ENCODE data around the gene AQP11.
A peak's percentile ranks its signal among the peaks of the same experiment; 100 is the strongest.
"Not testable (repeated sequence)": the region's sequence is repeated elsewhere in the genome, so short reads cannot be mapped to it uniquely, and the experiment has no call there.

Gene AQP11

DNA sequence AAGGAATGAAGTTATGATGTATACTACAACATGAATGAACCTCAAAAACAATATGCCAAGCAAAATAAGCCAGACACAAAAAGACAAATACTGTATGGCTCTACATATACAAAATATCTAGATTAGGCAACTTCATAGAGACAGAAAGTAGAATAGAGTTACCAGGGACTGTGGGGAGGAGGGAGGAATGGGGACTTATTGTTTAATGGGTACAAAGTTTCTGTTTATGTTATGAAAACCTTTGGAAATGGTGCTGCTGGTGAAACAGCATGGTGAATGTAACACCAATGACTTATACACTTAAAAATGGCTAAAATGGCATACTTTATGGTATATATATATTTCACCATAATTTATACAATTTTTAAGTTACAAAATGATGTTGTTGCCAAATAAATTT lies 4.1 kb downstream of the AQP11 start:
- no peak for DNase-seq

DNA sequence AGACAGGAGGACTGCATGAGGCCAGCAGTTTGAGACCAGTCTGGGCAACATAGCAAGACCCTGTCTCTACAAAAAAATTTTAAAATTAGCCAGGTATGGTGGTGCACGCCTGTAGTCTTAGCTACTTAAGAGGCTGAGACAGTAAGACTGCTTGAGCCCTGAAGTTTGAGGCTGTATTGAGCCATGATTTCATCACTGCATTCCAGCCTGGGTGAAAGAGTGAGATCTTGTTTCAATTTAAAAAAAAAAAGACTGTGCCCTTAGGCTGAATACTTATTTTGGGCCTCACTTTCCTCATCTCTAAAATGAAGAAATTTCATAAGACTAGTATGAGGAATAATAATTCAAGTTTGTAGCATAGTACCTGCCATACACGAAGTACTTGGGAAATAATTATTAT lies 6.9 kb downstream of the AQP11 start:
- DNase-seq, result peak; percentile 70

DNA sequence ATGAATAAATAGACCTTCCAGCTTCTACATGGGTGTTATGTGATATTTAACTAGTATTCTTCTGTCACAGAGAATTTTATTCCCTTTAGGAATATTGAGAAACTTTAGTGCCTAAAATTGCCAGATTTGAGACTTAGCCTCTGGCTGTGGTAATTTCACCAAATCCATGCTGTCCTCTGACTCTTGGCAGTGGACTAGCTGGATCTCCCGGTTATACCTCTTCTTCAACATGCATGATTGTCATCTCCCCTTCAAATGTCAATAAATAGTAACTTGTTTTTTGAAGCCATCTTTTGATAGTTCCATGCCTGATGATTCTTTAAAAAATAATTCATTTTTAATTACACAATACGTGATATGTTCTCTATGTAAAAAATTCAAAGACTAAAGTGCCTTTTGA lies 8.4 kb downstream of the AQP11 start:
- DNase-seq, result no peak

GRCh38 chr11:77602381-77603088 lies 12.8 kb downstream of the AQP11 start:
- peak; percentile 89 for DNase-seq

DNA sequence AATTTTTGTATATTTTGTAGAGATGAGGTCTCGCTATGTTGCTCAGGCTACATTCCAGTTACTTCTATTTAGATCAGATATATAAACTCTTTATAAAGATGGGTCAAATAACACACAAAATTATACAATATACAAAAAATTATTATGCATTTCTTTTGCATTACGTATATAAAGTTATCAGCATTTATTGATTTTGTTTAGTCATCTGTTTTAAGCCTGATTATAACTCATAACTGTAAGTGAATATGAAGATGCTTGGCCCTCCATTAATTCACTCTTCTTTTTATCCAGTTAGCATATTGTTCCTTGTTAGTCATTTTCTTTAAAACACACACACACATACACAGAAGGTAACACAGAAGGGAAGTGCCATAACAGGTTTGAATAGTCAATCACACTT lies 14.5 kb downstream of the AQP11 start:
- DNase-seq, result no peak

GRCh38 chr11:77609234-77609633 lies 19.5 kb downstream of the AQP11 start:
- no peak for DNase-seq

- DNase-seq, result no peak
Measured at GRCh38 chr11:77611921-77612320, 22.2 kb downstream of the AQP11 start.

DNA sequence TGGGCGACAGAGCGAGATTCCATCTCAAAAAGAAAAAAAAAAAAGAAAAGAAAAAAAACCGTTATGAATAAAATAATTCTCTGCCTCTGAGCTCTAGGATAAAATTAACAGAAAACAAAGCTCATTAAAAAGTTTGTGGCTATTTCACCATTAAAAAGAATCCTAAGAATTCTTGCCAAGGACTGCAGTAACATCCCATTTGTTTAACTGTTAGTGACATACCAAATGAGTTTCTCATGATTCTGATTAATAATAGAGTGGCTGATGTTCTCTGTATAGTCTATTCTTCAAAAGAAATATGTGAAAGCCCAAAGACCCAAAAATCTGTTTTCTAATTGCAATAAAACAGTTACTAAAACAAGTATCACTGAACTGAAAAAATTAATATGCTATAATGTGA lies 28.1 kb downstream of the AQP11 start:
- peak; percentile 39 for DNase-seq

- peak; percentile 46 for DNase-seq
Measured at GRCh38 chr11:77619576-77620198, 29.9 kb downstream of the AQP11 start.

- DNase-seq, result peak; percentile 13
Measured at GRCh38 chr11:77630157-77630710, 40.5 kb downstream of the AQP11 start.

GRCh38 chr11:77633926-77634325 lies 44.2 kb downstream of the AQP11 start:
- not testable (repeated sequence) for DNase-seq

DNA sequence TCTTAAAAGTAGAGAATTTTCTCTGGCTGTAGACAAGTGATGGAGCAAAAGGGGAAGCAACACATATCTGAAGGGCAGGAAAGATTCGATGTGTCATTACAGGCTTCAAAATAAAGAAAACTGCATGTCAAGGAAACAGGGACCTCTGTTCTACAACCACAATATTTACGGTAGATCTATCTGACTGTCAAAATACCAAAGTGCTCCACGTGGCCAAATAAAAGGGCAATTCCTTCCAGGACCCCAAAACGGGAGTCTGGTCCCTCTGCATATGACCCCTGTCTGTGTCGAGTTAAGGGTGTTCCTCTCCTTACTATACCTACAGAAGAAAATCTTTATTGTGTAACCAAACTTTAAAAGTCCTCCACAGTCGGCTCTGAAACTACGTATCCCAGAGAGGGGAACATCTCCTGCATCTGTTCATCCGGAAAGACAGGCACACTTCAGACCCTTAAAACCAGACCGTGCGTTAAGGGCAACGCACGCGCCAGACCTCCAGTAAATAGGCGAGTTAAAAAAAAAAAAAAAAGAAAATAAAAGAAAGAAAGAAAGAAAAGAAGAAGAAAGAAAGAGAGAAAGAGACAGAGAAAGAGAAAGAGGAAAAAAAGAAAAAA lies 47.1 kb downstream of the AQP11 start:
- no peak for DNase-seq

- peak; percentile 90 for DNase-seq
Measured at GRCh38 chr11:77637345-77638165, 47.8 kb downstream of the AQP11 start, which contains the start of gene CLNS1A. CLNS1A (minus strand) TSS chr11:77637794; CDS start chr11:77637714, 80 bp downstream.

DNA sequence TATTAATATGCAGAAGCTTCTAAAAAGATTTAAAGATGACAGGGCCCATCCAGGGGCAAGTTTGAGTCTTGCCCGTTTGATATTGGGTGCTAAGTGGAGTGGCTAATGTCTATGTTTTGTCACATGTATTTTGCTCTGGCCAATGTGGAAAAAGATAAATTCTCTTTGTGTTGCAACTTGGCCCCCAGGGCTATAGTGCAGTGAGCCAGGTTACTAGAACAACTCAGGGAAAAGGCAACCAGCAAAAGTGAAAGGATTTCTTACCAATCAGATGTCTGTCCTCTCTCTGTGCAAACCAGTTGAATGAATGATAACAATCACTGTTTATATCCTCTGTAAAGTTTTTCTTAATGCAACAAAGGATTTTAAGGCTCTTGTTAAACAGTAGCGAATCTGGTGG lies 52.5 kb downstream of the AQP11 start:
- DNase-seq, result no peak

- no peak for DNase-seq
Measured at GRCh38 chr11:77644887-77645286, 55.1 kb downstream of the AQP11 start.

- peak; percentile 22 for DNase-seq
Measured at GRCh38 chr11:77647654-77648305, 58.0 kb downstream of the AQP11 start.

DNA sequence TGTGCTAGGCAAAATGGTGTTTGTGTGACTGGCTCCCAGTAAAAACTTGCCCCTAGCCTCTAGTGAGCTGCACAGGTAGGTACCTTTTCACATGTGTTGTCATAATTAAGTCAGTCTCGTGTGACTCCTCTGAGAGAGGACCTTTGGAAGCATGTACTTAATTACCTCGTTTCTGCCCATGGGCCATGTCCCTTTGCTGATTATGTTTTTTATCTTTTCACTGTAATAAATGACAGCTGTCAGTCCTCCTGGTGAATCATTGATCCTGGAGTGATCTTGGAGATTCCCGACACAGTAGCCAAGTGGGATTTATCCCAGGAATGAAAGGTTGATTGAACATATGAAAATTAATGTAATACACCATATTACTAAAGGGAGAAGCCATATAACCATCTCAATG lies 60.4 kb downstream of the AQP11 start:
- DNase-seq, result no peak

- peak; percentile 37 for DNase-seq
Measured at GRCh38 chr11:77654770-77655434, 65.1 kb downstream of the AQP11 start.

DNA sequence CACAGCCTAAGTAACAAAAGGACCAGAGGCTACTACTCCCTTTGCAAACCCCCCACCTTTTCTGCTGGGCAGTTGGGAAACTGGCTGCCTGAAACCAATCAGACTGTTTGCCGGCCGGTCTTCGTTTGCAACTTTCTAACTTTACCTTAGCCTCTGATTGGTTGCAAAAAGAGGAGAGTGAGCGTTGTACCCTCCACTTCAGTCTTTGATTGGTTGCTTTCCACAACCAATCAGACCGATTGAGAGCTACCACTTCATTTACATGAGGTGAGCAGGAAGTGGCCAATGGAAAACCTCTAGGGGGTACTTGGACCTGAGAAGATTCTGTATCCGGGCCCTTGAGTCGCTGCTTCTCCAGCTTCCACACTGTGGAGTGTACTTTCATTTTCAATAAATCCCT lies 66.6 kb downstream of the AQP11 start:
- DNase-seq, result no peak

GRCh38 chr11:77658213-77659013 lies 68.7 kb downstream of the AQP11 start:
- DNase-seq, result peak; percentile 63
